H1 (cell line): ENCODE measurements around the gene WDR77. TPM values are rescaled to one million over a fixed set of nuclear protein-coding genes. Genes with fewer than 3 reads are reported as not detected.

Experiments
- CTCF ChIA-PET: fragments of 300-600 bp; sonication (Branson Sonifier 250); formaldehyde crosslinking; loops from one replicate; lab custom pipeline; 2021; ENCODE audit not compliant: partially characterized antibody; lab: Charles Lee
- POLR2A ChIA-PET: fragments of 300-600 bp; sonication (Branson Sonifier 250); formaldehyde crosslinking; loops from one replicate; lab custom pipeline; 2021; ENCODE audit warnings: inconsistent platforms; ENCODE audit not compliant: partially characterized antibody; lab: Charles Lee
- DNase-seq, 2 experiments: peaks; one replicate each; pipeline versions ENCODE4 v3.0.0 to v3.0.0-alpha.2; 2010 to 2022; ENCODE audit warnings: low spot score in 2 of 2, low read depth in 1 of 2, mixed read lengths in 1 of 2
- FAIRE-seq: peaks from 2 replicates; lab custom pipeline; 2011; peaks lifted over from hg19 to GRCh38; lab: Jason Lieb, UNC
- H2AFZ ChIP-seq: 2 replicates; pipeline ENCODE4 v1.8.1; 2012; ENCODE audit warnings: low read length, inconsistent platforms
- H2AK5ac ChIP-seq: 2 replicates; pipeline ENCODE4 v1.6.1; 2013; ENCODE audit warnings: low read depth, low read length
- H2BK120ac ChIP-seq: replicated peaks from 2 replicates; pipeline ENCODE3; 2013; ENCODE audit warnings: low read depth, low read length, inconsistent platforms
- H2BK12ac ChIP-seq: 2 replicates; pipeline ENCODE4 v1.6.1; 2013; ENCODE audit warnings: low read depth, low read length
- H2BK15ac ChIP-seq: 2 replicates; pipeline ENCODE4 v1.6.1; 2013; ENCODE audit warnings: low read length
- H2BK20ac ChIP-seq: 2 replicates; pipeline ENCODE4 v1.6.1; 2013; ENCODE audit warnings: low read length
- H2BK5ac ChIP-seq: 2 replicates; pipeline ENCODE4 v1.6.1; 2013; ENCODE audit warnings: low read depth, low read length
- H3K14ac ChIP-seq: 2 replicates; pipeline ENCODE4 v1.6.1; 2013; ENCODE audit warnings: inconsistent platforms; ENCODE audit not compliant: insufficient read length
- H3K18ac ChIP-seq: 2 replicates; pipeline ENCODE4 v1.6.1; 2013; ENCODE audit warnings: low read length; ENCODE audit errors: extremely low read depth
- H3K23ac ChIP-seq: 2 replicates; pipeline ENCODE4 v1.6.1; 2013; ENCODE audit warnings: inconsistent platforms; ENCODE audit not compliant: insufficient read length
- H3K23me2 ChIP-seq: 2 replicates; pipeline ENCODE4 v1.6.1; 2013; ENCODE audit warnings: low read depth, low read length
- H3K27ac ChIP-seq: 2 replicates; pipeline ENCODE4 v1.6.1; 2011; ENCODE audit warnings: low read depth, low read length, inconsistent platforms
- H3K27me3 ChIP-seq, 4 experiments: replicated peaks in 1 of 4; 1 replicate in 1 of 4; 2 replicates in 3 of 4; pipeline versions ENCODE4 v1.6.1 to v1.8.1; 2011 to 2013; ENCODE audit warnings: low read length in 3 of 4, mild to moderate bottlenecking in 3 of 4, inconsistent platforms in 2 of 4, mixed read lengths in 2 of 4, moderate library complexity in 1 of 4; ENCODE audit not compliant: control insufficient read depth in 3 of 4, insufficient read depth in 3 of 4; ENCODE audit errors: extremely low read depth in 1 of 4
- H3K36me3 ChIP-seq, 4 experiments: 2 replicates each; pipeline versions ENCODE4 v1.6.1 to v1.8.1; 2011 to 2013; ENCODE audit warnings: mild to moderate bottlenecking in 4 of 4, low read length in 3 of 4, moderate library complexity in 2 of 4, control low read depth in 1 of 4, inconsistent platforms in 1 of 4; ENCODE audit not compliant: insufficient read depth in 4 of 4, control insufficient read depth in 2 of 4
- H3K4ac ChIP-seq: replicated peaks from 2 replicates; pipeline ENCODE3; 2013; ENCODE audit warnings: low read length, low read depth, mixed read lengths, inconsistent platforms; ENCODE audit not compliant: insufficient read length
- H3K4me1 ChIP-seq, 4 experiments: replicated peaks in 1 of 4; 1 replicate in 1 of 4; 2 replicates in 3 of 4; pipeline versions ENCODE4 v1.6.1 to v1.8.1; 2011 to 2013; ENCODE audit warnings: low read length in 3 of 4, inconsistent platforms in 2 of 4, mixed read lengths in 1 of 4; ENCODE audit not compliant: insufficient read depth in 4 of 4, control insufficient read depth in 3 of 4
- H3K4me2 ChIP-seq, 2 experiments: 2 replicates each; pipeline versions ENCODE4 v1.6.1 to v1.8.1; 2011 to 2013; ENCODE audit warnings: low read depth in 2 of 2, low read length in 2 of 2, control low read depth in 1 of 2, inconsistent platforms in 1 of 2, mild to moderate bottlenecking in 1 of 2; ENCODE audit not compliant: insufficient read depth in 1 of 2
- H3K4me3 ChIP-seq, 4 experiments: fragments of 200-600, 300-600 bp in 1 of 4; sonication (generic), shearing (Covaris generic), sonication (Bioruptor Twin) in 1 of 4; 2 replicates each; pipeline versions ENCODE4 v1.5.1 to v1.8.1; 2011 to 2016; ENCODE audit warnings: low read length in 4 of 4, low read depth in 3 of 4, control low read depth in 2 of 4, inconsistent platforms in 2 of 4, mild to moderate bottlenecking in 2 of 4, mixed read lengths in 1 of 4, moderate library complexity in 1 of 4; ENCODE audit not compliant: insufficient read depth in 2 of 4; ENCODE audit errors: extremely low read depth in 1 of 4
- H3K56ac ChIP-seq: replicated peaks from 2 replicates; pipeline ENCODE3; 2013; ENCODE audit warnings: low read depth, mild to moderate bottlenecking, mixed read lengths, low read length, inconsistent platforms; ENCODE audit not compliant: insufficient read length
- H3K79me1 ChIP-seq: 2 replicates; pipeline ENCODE4 v1.6.1; 2013; ENCODE audit warnings: low read depth, low read length, control low read depth
- H3K79me2 ChIP-seq, 2 experiments: 2 replicates each; pipeline versions ENCODE4 v1.6.1 to v1.8.1; 2012 to 2013; ENCODE audit warnings: low read length in 2 of 2, mild to moderate bottlenecking in 2 of 2, inconsistent platforms in 1 of 2; ENCODE audit not compliant: insufficient read depth in 2 of 2, control insufficient read depth in 1 of 2
- H3K9ac ChIP-seq, 4 experiments: replicated peaks in 1 of 4; 1 replicate in 1 of 4; 2 replicates in 3 of 4; pipeline versions ENCODE4 v1.6.1 to v1.8.1; 2011 to 2013; ENCODE audit warnings: low read depth in 3 of 4, low read length in 3 of 4, control low read depth in 2 of 4, mild to moderate bottlenecking in 2 of 4, moderate library complexity in 2 of 4, inconsistent platforms in 1 of 4; ENCODE audit errors: extremely low read depth in 1 of 4
- H3K9me3 ChIP-seq, 2 experiments: 2 replicates each; pipeline versions ENCODE4 v1.6.1 to v1.8.1; 2012 to 2013; ENCODE audit warnings: mild to moderate bottlenecking in 2 of 2, moderate library complexity in 2 of 2, control low read depth in 1 of 2, inconsistent platforms in 1 of 2, low read depth in 1 of 2, low read length in 1 of 2, mixed read lengths in 1 of 2; ENCODE audit not compliant: insufficient read depth in 2 of 2
- H4K20me1 ChIP-seq, 2 experiments: replicated peaks in 1 of 2; 2 replicates each; pipeline versions ENCODE3 to v1.8.1; 2011 to 2013; ENCODE audit warnings: inconsistent platforms in 2 of 2, low read length in 2 of 2, mild to moderate bottlenecking in 1 of 2; ENCODE audit not compliant: insufficient read depth in 2 of 2, control insufficient read depth in 1 of 2
- H4K5ac ChIP-seq: 2 replicates; pipeline ENCODE4 v1.6.1; 2013; ENCODE audit warnings: low read length, low read depth, mixed read lengths, inconsistent platforms; ENCODE audit not compliant: insufficient read length
- H4K8ac ChIP-seq: 2 replicates; pipeline ENCODE4 v1.8.0; 2013; ENCODE audit warnings: mild to moderate bottlenecking, moderate library complexity, low read length, inconsistent platforms; ENCODE audit not compliant: insufficient read depth; ENCODE audit errors: extremely low read depth
- H4K91ac ChIP-seq: replicated peaks from 2 replicates; pipeline ENCODE3; 2013; ENCODE audit warnings: low read length, mixed read lengths, inconsistent platforms; ENCODE audit not compliant: insufficient read length
- ATF2 ChIP-seq: IDR thresholded peaks from 2 replicates; pipeline ENCODE4 v1.6.1; 2012; ENCODE audit warnings: low read length, inconsistent platforms
- EGR1 ChIP-seq: IDR thresholded peaks from 2 replicates; pipeline ENCODE4 v1.6.1; 2011; ENCODE audit warnings: low read depth, low read length, borderline replicate concordance
- EZH2 ChIP-seq: fragments of 200-600 bp; sonication (generic); IDR thresholded peaks from 2 replicates; pipeline ENCODE4 v1.7.1; 2012; ENCODE audit warnings: low read depth, mild to moderate bottlenecking, moderate library complexity, low read length, inconsistent platforms; ENCODE audit not compliant: severe bottlenecking
- GABPA ChIP-seq: IDR thresholded peaks from 2 replicates; pipeline ENCODE4 v1.6.1; 2011; ENCODE audit warnings: mild to moderate bottlenecking, low read length, moderate library complexity, borderline replicate concordance; ENCODE audit not compliant: insufficient read depth
- HDAC2 ChIP-seq, 2 experiments: fragments of 300-600 bp in 1 of 2; sonication (generic) in 1 of 2; IDR thresholded peaks; 2 replicates each; pipeline ENCODE4 v1.6.1; 2011 to 2012; ENCODE audit warnings: low read depth in 2 of 2, low read length in 2 of 2, mild to moderate bottlenecking in 2 of 2, moderate library complexity in 2 of 2, borderline replicate concordance in 1 of 2, inconsistent platforms in 1 of 2
- HDAC6 ChIP-seq: IDR thresholded peaks from one replicate; pipeline ENCODE4 v1.7.1; 2012; ENCODE audit warnings: low read depth, mild to moderate bottlenecking, inconsistent platforms, low read length, moderate library complexity
- POLR2A ChIP-seq, 2 experiments: IDR thresholded peaks; 1 replicate in 1 of 2; 2 replicates in 1 of 2; pipeline ENCODE4 v1.6.1; 2011; ENCODE audit warnings: low read depth in 2 of 2, low read length in 2 of 2, mild to moderate bottlenecking in 2 of 2; ENCODE audit errors: control extremely low read depth in 1 of 2
- POU5F1 ChIP-seq: IDR thresholded peaks from 2 replicates; pipeline ENCODE4 v1.6.1; 2011; ENCODE audit warnings: low read depth, mild to moderate bottlenecking, low read length, moderate library complexity
- RAD21 ChIP-seq, 2 experiments: IDR thresholded peaks in 1 of 2; conservative IDR thresholded peaks in 1 of 2; 2 replicates each; pipeline ENCODE4 v1.6.1; 2011; ENCODE audit warnings: low read depth in 2 of 2, low read length in 2 of 2, improper control_type of control experiment in 1 of 2, inconsistent platforms in 1 of 2, mild to moderate bottlenecking in 1 of 2, moderate library complexity in 1 of 2
- SIRT6 ChIP-seq: IDR thresholded peaks from one replicate; pipeline ENCODE4 v1.7.1; 2012; ENCODE audit warnings: low read length, inconsistent platforms
- SP4 ChIP-seq: IDR thresholded peaks from 2 replicates; pipeline ENCODE4 v1.6.1; 2012; ENCODE audit warnings: low read length, inconsistent platforms
- TEAD4 ChIP-seq: IDR thresholded peaks from 2 replicates; pipeline ENCODE4 v1.6.1; 2012; ENCODE audit warnings: low read depth, low read length, inconsistent platforms, mixed read lengths
- ZNF274 ChIP-seq: IDR thresholded peaks from 2 replicates; pipeline ENCODE4 v1.7.0; 2012; ENCODE audit warnings: low read length, borderline replicate concordance; ENCODE audit errors: extremely low read depth
- WGBS, 2 experiments: shearing (Covaris generic) in 1 of 2; methylation state at CpG; one replicate each; pipeline versions ENCODE4 v1.1.6 to v1.1.7; 2013 to 2015; ENCODE audit warnings: low lambda C conversion rate in 2 of 2, mixed read lengths in 2 of 2, inconsistent platforms in 1 of 2, low coverage in 1 of 2, missing lambda C conversion rate in 1 of 2; ENCODE audit not compliant: insufficient replicate concordance in 2 of 2, insufficient coverage in 1 of 2, insufficient read length in 1 of 2; ENCODE audit errors: extremely low coverage in 1 of 2, missing lambda C conversion rate in 1 of 2; 5-methylcytosine and 5-hydroxymethylcytosine counted together
- polyA plus RNA-seq, 7 experiments: library from polyadenylated mRNA; depleted of rRNA in 3 of 7; stranded (reverse) in 5 of 7; unstranded in 2 of 7; fragments of >200 nt in 5 of 7; fragments of 200-250 nt in 2 of 7; gene quantifications; 1 replicate in 5 of 7; 2 replicates in 1 of 7; 4 replicates in 1 of 7; pipeline versions ENCODE4 v1.2.1 to v1.2.3, GENCODE V29; 2011 to 2013; ENCODE audit warnings: missing spikeins in 2 of 7, mixed read lengths in 2 of 7
- total RNA-seq: library from RNA; stranded (reverse); fragmentation: NEBNext Ultra II Directional; extraction: Animal tissue kit (Norgen Biotek cat#: 25700); gene quantifications from 2 replicates; pipeline ENCODE4 v1.2.1, GENCODE V29; 2021

WDR77 gene
- total and polyA plus RNA-seq, 2 of the 8 experiments (the other 6 are each of a cell fraction or from before 2014, with no cell fraction given), result 66.0 to 156 TPM

GRCh38 chr1:111470596-111470995 is 21.5 kb upstream of the WDR77 start:
- no peak for FAIRE-seq
- H3K79me1 ChIP-seq, result no peaks in the 10 kb centered on the region
- no peaks in the 10 kb centered on the region for H3K79me2 ChIP-seq
- CTCF ChIA-PET, result interaction anchor here (0.8 to 2.5 kb wide), 3 partner anchors 10 to 245 kb away, joined by 3 to 6 read pairs (median 4); no protein-coding TSS in a partner anchor
- TF ChIP-seq ZNF274 (no peak), HDAC6 (no peak), EGR1 (no peak), POU5F1 (no peak), GABPA (no peak), TEAD4 (no peak), ATF2 (no peak), RAD21 (IDR thresholded peaks at IDR 0.05 in 1 of 2, conservative IDR thresholded peaks at IDR 0.05 in 1 of 2; ENCODE audit: low read depth in 2 of 2, low read length in 2 of 2) (no peak), SIRT6 (no peak), SP4 (no peak), POLR2A (IDR thresholded peaks at IDR 0.05; ENCODE audit: control extremely low read depth in 1 of 2, low read depth in 2 of 2, low read length in 2 of 2) (no peak), HDAC2 (IDR thresholded peaks at IDR 0.05; ENCODE audit: borderline replicate concordance in 1 of 2, low read depth in 2 of 2, low read length in 2 of 2) (no peak), EZH2 (no peak)
- H2BK20ac ChIP-seq, result no peak overlapping the region
- H3K23me2 ChIP-seq, result no peaks in the 10 kb centered on the region
- H4K8ac ChIP-seq, result no peak overlapping the region
- H3K9me3 ChIP-seq, result no peaks in the 10 kb centered on the region
- H4K5ac ChIP-seq, result no peak overlapping the region
- no peak overlapping the region for H3K4me3 ChIP-seq
- no peak overlapping the region for H2BK5ac ChIP-seq
- H3K23ac ChIP-seq, result no peak overlapping the region
- no peak overlapping the region for H3K4ac ChIP-seq
- H2AK5ac ChIP-seq, result no peak overlapping the region
- H3K27me3 ChIP-seq, result no peaks in the 10 kb centered on the region
- H3K4me2 ChIP-seq, result no peak overlapping the region
- DNase-seq, result no peak
- H3K27ac ChIP-seq, result no peak overlapping the region
- no peak overlapping the region for H3K14ac ChIP-seq
- no peak overlapping the region for H2BK15ac ChIP-seq
- H2BK12ac ChIP-seq, result no peak overlapping the region
- H4K20me1 ChIP-seq, result no peaks in the 10 kb centered on the region
- H3K56ac ChIP-seq, result no peak overlapping the region
- H3K4me1 ChIP-seq, result no peaks in the 10 kb centered on the region
- POLR2A ChIA-PET, result no interaction called here
- H2AFZ ChIP-seq, result no peak overlapping the region
- no peak overlapping the region for H4K91ac ChIP-seq
- H3K36me3 ChIP-seq, result peaks cover 0 to 3% (median 0%) of the 10 kb centered on the region in 4 experiments; a peak in 3 of 8 replicates
- no peak overlapping the region for H2BK120ac ChIP-seq
- no peak overlapping the region for H3K18ac ChIP-seq
- WGBS, 2 experiments, result 96% methylated on average over 5 of the region's 5 CpGs; no CpG with 5 or more reads in 1 of the 2 experiments
- no peak overlapping the region for H3K9ac ChIP-seq
